NCI-H748 (cell line): ENCODE data around the gene CSNK1A1L.

Experiments
- DNase-seq: peaks from one replicate; lab custom pipeline; 2025; ENCODE audit not compliant: unreplicated experiment; lab: John Stamatoyannopoulos, UW

CSNK1A1L gene

DNA sequence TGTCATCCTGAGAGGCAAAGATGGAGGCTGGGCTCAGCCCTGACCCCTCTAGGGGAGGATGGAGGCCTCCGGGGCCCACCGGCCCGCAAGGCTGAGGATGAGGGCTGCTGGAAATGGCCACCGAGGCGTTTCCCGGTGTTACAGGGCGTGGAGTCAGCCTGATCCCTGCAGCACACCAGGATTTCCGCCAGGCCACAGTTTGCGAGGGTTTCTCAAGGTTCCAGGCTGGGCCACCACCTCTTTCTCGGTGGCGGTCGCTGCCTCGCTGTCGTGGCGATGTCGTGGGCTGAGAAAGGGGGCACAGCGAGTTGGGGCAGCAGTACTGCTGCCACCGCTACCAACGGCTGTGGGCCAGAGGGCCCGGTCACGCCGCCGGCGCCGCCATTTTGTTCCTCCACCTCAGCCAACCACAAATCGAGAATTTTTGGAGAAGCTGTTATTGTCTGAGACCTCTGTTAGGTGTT is at the start of gene CSNK1A1L:
Gene CSNK1A1L, minus strand, starts transcription at position 414 of the 464 bp plus-strand sequence. Its CDS starts 408 bp downstream, at position 6.
- no peak for DNase-seq

DNA sequence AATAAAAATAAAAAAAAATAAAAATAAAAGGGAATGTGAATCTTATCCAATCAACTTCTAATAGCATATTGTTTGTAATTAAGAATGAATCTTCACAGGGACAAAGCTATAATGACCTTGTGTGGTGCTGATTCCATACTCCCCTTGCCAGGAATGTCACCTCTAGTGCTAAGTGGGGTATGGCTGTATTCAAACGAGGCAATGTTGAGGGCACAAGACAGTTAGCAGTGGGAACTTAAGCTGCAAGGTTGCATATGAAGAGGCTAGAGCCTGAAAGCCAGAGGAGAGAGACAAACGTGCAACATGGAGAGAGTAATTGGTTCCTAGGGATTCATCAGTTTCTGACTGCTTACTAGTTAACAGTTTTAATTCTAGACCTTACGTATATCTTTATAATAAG is 43.9 kb upstream of the CSNK1A1L start:
- DNase-seq: no peak

DNA sequence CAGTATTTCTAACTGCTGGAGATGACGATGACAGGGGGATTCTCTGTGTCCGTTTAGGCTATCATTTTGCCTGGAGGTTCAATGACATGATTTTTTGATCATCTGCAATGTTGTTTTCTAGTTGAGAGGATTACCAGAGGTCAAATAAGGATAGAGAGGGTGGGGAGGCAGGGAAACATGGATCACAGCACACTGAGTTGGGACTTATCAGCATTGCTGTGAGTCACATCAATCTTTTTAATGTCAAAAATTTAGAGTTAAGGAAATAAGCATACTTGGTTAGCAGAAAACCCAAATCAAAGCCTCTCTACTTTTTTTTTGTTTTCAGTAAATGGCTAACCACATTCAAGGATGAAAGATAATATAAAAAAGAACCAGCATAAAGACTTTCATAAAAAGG is 43.0 kb upstream of the CSNK1A1L start:
- no peak for DNase-seq

DNA sequence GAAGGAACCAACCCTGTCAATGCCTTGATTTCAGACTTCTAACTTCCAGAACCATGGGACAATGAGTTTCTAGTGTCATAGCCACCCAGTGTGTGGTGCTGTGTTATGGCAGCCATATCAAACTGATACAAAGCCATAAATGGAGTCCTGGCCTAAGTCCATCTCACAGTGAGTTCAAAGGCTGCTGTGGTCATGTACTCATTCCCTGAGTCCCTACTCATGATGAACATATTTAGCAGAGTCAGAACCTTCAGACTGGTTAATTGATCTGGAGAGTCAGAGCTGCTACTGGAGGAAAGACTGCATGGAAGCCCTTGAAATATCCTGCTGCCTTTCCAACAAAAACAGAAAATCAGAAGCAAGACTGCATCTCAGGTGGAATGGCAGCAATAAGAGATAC is 39.2 kb upstream of the CSNK1A1L start:
- no peak for DNase-seq

DNA sequence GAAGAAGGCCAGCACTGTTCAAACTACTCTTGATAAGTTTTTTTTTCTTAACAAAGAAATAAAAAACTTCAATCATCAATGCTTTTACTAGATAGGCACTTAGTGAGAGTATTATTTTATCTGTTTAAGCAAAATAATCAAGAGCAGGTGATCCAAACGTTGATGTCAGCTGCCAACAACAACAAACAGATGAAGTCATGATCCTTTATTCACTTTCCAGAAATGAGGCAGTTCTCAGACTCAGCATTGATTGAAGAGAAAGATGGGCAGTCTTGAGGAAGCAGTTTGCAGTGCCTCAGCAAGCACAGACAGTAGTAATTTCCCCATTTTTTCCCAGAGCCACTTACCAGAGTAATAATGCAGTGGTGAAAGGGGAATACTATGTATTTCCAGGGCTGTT is 38.4 kb upstream of the CSNK1A1L start:
- DNase-seq: no peak

DNA sequence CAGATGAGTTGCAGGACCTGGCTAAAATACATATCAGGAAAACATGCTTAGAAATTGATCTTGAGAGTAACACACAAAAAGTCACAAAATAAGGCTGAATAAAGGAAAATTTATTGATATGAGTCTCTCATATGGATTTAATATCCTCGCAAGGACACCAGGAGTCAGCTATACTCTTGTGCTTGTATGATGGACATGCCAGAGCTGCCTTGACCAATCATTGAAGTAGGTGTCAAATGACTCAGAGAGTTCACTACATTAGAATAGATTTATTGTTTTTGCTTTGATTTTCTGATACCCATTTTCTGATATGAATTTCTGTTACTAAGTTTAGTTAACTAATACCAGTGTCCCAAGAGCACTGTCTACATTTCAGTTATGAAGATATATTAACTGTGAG is 37.4 kb upstream of the CSNK1A1L start:
- no peak for DNase-seq

DNA sequence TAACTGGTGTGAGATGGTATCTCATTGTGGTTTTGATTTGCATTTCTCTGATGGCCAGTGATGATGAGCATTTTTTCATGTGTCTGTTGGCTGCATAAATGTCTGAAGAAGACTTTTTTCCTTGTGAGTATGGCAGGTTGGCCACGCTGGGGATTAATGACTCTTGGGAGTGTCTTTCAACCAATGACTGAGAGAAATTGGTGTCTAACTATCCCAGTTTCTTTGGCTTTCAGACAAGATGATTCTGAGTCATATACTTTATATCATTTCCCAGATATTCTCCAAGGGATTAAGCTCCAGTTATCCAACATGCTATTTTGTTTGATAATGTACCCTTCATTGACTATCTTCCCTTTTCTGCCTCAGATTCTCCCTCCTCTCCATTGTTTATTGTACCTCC is 35.5 kb upstream of the CSNK1A1L start:
- no peak for DNase-seq

DNA sequence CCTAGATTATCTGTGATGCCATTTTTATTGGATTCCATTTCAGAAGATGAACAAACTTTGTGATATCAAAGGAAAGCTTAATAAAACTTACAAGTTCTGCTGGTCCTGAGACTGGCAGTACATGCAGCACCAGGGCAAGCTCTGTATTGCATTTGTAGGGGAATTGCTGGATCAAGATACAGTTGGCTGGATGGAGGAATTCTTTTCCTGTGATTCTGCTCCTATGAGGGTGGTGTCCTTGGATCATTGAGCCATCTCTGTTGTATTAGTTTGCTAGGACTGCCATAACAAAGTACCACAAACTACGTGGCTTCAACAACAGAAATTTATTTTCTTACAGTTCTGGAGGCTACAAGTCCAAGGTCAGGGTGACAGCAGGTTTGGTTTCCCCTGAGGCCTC is 33.9 kb upstream of the CSNK1A1L start:
- no peak for DNase-seq

DNA sequence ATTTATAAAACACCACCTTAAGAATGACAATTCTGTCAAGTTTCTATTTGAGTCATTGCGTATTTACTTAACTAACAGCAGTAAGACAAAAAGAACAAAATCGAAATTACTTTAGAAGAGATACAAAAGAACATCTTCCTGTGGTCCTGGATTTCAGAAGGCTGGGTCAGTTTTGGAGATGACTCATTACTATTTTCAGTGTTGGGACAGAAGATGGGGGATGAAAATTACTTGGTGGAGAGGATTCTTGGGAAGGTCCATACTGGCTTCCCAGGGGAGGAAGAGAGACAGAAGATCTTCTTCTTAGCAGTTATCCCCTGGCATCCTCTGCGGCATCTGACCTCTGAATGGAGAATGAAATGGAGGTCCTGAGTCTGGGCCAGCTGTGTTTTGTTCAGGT is 33.5 kb upstream of the CSNK1A1L start:
- no peak for DNase-seq

DNA sequence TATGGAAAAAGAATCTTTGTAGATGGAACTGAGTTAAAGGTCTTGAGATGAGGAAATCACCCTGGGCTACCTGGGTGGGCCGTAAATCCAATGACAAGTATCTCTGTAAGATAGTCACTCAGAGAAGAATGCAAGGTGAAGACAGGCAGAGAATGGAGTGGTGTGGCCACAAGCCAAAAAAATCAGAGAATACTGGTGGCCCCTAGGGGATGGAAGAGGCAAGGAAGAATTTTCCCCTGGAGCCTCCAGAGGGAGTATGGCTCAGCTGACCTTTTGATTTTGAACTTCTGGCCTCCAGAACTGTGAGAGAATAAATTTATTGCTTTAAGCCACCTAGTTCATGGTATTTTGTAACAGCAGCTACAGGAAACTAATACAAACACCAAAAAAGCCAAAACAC is 32.7 kb upstream of the CSNK1A1L start:
- no peak for DNase-seq

DNA sequence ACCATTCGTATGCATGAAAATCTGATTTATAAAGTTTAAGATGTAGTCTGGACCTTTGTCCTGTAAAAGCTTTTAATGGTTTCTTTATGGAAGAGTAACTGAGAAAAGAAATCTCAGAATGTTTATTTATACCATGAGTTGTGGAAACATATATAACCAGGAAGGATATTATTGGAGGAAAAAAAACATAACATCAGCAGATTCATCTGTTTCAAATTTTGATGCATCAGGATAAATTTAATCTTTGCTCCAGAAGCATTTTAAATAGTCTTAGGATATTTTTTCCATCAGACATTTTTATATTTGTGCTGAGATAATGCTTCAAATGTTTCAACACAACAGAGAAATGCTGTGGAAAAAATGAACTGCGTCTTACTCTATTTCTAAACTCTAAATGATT is 31.2 kb upstream of the CSNK1A1L start:
- no peak for DNase-seq

DNA sequence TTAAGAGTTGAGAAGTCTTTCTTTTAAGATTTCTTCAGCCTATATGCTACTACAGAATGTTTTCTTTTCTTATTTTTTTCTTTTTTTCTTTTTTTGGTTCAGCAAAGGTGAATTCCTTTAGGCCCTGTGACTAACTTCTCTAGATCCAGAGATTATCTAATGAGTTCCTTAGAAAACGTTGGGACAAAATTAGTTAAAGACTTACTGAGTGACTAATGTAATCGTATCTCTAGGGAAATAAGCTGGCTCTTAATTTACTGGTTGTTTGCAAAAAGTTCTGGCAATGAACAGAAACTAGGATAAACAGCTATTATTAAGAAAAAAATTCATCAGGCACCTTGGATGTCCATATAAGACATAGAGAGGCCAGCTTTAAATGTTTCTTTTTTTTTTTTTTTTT is 30.7 kb upstream of the CSNK1A1L start:
- no peak for DNase-seq

DNA sequence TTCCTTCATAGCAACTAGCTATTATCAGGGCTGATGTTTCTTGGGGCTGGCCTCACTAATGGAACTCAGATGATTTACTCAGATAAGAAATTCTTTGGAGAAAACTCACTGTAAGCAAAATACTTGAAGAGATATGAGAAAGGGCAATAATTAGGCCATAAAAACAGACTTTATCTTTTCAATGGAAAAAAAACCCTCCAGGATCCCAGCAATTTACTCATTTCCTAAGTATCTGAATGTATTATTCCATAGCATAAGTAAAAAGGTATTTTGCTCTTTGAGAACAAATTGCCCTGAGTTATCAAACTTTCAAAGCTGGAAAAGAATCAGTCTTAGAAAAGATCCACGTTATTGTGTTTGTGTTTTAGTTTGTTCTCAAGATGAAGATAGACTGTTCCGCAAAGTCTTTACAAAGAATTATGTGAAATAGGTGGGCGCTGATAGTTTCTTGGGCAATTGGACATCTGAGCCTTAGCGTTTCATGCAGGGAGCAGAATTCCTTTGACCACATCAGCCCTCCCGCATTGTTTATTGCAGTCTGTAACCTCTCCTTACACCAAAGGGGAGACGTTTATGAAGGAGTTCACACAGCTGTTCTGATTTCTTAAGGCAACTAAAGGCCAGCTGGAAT is 29.1 kb upstream of the CSNK1A1L start:
- no peak for DNase-seq

DNA sequence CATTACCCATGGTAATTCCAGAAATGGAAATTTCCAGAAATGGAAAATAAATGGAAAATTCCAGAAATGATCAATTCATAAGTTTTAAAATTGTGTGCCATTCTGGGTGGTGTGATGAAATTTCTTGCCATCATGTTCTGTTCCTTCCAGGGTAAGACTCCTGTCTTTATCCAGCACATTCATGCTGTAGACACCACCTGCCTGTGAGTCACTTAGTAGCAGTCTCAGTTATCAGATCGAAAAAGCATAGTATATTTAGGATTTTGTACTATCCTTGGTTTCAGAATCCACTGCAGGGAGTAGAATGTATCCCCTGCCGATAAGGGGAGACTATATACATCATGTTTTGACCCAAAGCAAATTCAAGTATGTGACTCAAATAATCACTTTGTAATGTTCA is 26.7 kb upstream of the CSNK1A1L start:
- no peak for DNase-seq

DNA sequence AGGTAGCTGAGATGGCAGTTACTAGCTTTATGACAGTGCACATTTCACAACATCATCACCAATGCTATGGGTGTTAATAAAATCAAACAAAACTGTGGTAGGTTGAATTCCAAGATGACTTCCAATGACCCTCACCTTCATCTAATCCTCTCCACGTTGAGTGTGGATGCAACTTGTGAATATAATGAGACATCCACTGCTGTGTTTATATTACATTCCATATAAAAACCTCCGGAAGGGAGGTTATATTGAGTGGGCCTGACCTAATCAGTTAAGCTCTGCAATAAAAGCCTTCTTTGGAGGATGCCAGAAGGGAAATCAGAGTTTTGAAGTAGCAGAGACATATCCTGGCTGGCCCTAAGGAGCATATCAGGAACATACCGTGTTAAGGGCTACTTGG is 25.6 kb upstream of the CSNK1A1L start:
- DNase-seq: no peak

DNA sequence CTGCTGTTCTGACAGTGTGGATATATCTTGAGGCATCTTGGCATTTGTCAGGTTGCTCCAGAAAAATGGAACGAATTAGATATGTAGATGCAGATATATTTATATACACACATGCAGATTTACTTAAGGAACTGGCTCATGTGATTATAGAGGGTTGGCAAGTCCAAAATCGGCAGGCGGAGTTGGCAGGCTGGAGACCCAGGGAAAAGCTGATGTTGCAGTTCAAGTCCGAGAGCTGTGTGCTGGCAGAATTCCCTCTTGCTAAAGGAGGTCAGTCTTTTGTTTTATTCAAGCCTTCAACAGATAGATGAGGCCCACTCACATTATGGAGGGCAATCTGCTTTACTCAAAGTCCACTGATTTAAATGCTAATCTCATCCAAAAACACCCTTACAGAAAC is 24.4 kb upstream of the CSNK1A1L start:
- no peak for DNase-seq

DNA sequence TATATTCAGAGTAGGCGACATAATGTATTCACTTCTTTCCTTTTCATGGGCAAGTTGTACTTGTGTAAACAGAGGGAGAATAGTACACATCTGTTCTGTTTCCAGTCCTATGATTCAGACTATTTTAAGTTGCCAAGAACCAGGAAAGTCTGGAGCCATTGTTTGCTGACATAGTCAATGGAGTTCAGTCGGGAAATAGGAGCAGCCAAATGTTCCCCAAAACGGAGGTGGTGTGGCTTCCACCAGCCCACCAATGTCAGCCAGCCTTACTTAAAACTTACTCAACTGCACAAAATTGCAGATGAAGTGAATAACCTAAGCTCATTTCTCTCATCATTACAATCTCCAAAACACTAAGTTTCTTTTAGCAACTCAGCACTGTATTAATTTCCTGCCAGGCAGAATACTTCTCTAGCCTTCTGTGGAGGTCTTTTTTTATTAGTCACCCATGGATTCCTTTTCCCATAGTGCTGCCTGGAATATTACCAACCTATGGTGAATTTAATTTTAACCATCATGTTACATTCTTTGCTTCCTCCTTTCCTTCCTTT is 22.3 kb upstream of the CSNK1A1L start:
- peak; percentile 23 for DNase-seq

DNA sequence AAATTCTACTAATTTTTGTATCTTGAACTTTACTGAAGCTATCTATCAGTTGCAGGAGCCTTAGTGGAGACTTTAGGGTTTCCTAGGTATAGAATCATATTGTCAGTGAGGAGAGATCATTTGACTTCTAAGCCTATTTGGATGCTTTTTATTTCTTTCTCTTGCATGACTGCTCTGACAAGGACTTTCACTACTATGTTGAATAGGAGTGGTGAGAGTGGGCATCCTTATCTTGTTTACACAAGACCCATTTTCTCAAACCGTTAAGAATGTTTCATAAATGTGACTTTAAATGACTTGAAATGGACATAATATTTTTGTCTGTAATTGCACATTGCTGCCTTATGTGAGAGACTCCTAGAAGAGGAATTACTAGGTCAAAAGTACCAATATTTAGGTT is 17.9 kb upstream of the CSNK1A1L start:
- no peak for DNase-seq

DNA sequence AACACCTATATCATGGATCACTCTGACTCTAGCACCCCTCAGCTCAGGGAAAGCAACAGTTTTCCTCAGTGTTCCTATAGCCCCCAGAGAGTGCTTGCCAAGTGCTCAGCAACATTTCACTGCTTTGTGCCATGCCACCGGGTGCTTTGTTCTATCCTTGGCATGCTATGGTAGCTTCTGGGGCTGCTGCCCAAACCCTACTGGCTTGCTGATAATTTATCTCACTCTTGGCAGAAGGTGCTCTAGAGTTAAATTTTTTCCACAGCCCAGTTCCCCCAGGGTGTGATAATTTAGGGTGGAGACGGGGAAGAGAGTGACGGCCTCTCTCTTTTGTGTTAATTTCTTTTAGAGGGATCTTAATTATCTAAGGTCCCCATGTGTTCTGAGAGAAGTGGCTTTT is 12.6 kb upstream of the CSNK1A1L start:
- no peak for DNase-seq

DNA sequence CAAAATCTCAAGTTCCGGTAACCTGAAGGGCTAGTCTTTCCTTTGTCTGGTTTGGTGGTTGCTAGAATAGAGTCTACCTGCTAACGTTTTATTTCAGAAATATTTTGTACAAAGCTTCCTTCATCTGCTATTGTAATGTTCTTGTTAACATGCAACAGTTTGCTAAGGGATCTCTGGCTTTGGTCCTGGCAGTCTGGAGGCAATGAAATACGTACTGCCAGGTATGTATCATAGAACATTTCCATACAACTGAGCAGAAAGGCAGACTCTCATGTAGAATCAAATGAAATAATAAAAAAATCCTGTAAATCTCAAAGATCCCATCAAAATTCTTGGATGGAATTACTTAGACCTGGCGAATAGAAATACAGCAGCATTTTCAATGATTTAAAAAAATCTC is 8.8 kb upstream of the CSNK1A1L start:
- no peak for DNase-seq

DNA sequence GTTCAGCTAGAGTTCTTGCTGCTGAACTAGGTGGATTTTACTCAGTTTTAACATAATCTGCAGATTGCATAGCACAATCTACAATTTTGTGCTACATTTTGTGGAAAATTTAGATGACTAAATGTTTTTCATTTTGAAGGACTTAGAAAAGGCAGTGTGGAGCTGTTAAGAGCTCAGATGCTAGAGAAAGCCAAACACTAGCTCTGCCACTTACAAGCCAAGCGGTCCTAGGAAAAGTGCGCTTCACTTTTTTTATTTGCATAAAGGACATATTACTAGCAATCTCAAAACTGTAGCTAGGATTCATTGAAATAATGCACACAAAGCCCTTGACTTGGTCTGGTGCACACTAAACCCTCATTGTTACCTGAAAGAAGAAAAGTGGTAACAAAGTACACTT is 8.1 kb upstream of the CSNK1A1L start:
- no peak for DNase-seq

DNA sequence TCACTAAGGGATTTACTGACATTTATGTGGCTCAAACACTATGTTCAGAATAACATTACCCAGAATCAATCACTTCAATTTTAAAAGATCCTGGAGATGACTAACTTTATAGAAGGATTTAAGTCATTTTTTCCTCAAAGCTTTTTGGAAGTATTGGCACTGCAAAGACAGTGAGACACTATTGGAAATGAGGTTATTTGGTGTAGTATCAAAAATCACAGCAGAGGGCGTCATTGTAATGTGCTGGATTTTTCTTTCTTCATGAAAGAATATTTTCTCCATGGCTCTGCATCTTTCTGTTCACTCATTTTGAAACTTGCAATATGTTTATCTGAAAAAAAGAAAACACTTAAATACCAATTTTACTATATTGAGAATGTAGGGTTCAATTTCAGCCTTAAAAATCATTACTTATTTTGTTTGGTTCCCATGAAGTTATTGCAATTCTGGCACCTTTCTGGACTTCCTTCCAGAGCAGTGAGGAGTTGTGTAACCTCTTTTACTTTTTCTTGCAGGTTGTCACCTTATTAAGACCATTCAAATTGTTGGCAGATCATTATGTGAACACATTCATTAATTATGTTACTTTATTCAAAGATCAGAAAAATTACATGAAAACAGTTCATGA is 3.7 kb upstream of the CSNK1A1L start:
- DNase-seq: peak; percentile 48

DNA sequence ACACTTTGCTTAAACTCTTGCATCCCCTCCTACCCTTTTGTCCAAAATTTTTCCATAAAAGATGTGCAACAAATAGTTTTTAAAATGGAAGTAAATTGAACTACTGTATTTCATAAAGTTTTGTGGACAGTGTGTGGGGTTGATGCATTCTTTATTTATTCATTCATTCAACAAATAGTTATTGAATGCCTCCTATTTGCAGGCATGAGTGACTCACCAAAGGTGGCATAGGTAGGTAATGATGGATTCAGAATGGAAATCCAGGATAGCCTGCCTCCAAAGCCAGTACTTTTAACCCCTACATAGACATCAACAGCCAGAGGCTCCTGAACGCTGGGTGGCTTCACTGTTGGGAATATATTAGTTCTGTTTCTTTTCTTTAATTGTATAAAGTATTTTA is 2.4 kb upstream of the CSNK1A1L start:
- no peak for DNase-seq
